CD4-positive, alpha-beta T cell treated with Interleukin-6 at 100 ng/mL for 8 hours (primary cell): Measurements from ENCODE around the gene GPR83.
"Not testable (repeated sequence)": the region's sequence is repeated elsewhere in the genome, so short reads cannot be mapped to it uniquely, and the experiment has no call there.

ENCODE experiments used
- DNase-seq: peaks from one replicate; pipeline ENCODE4 v3.0.0-alpha.2; 2020; ENCODE audit warnings: mixed read lengths, low spot score

The GPR83 gene

GRCh38 chr11:94370576-94370975, 30.6 kb downstream of the GPR83 start:
- not testable (repeated sequence) for DNase-seq

- not testable (repeated sequence) for DNase-seq
Observed at GRCh38 chr11:94350850-94351563, 50.2 kb downstream of the GPR83 start.

DNA sequence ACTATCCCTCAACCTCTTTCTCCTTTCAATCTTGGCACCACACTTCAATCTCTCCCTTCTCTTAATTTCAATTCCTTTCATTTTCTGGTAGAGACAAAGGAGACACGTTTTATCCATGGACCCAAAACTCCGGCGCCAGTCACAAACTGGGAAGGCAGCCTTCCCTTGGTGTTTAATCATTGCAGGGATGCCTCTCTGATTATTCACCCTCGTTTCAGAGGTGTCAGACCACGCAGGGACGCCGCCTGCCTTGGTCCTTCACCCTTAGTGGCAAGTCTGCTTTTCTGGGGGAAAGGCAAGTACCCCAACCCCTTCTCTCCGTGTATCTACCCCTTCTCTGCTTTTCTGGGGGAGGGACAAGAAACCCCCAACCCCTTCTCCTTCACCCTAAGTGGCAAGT, 54.9 kb downstream of the GPR83 start:
- DNase-seq, result not testable (repeated sequence)

DNA sequence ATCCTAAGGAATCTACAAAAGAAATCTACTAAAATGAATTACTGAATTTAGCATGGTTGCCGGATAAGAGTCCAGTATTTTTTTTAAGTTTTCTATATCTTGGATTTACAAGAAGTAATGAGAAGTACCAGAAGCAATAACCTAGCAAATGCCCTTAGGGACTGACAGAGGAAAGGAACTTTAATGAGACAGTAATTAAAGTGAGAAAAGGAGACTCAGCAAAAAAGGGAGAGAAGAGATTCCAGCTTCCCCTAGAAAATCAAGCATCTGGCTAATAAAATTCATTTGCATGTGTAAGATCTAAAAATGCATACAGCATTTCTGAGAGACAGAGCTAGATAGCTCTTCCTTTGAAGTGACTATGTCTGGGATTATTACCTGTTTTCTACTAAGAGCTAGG, 57.7 kb downstream of the GPR83 start:
- no peak for DNase-seq

DNA sequence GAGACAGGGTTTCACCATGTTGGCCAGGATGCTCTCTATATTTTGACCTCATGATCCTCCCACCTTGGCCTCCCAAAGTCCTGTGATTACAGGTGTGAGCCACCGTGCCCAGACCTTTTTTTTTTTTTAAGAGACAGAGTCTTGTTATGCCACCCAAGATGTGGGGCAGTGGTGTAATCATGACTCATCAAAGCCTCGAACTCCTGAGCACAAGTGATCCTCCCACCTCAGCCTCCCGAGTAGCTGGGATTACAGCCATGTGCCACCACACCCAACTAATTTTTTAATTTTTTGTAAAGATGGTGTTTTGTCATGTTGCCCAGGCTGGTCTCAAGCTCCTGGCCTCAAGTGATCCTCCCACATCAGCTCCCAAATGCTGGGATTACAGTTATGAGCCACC, 59.0 kb downstream of the GPR83 start:
- no peak for DNase-seq

GRCh38 chr11:94338651-94339050, 62.6 kb downstream of the GPR83 start:
- no peak for DNase-seq

DNA sequence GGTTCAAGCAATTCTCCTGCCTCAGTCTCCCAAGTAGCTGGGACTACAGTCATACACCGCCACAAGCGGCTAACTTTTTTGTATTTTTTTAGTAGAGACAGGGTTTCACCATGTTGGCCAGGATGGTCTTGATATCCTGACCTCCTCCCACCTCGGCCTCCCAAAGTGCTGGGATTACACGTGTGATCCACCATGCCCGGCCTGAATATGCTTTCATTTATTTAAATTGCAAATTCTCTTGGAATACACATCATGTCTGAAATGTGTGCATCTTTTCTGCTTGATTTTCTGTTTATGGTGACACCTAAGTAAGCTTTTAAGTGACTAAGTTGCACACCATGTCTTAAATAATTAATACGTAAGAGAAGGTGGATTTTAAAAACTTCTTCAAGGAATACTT, 65.2 kb downstream of the GPR83 start:
- no peak for DNase-seq

GRCh38 chr11:94332814-94333213, 68.4 kb downstream of the GPR83 start:
- DNase-seq, result no peak

- DNase-seq, result no peak
Observed at GRCh38 chr11:94330789-94331188, 70.4 kb downstream of the GPR83 start.

DNA sequence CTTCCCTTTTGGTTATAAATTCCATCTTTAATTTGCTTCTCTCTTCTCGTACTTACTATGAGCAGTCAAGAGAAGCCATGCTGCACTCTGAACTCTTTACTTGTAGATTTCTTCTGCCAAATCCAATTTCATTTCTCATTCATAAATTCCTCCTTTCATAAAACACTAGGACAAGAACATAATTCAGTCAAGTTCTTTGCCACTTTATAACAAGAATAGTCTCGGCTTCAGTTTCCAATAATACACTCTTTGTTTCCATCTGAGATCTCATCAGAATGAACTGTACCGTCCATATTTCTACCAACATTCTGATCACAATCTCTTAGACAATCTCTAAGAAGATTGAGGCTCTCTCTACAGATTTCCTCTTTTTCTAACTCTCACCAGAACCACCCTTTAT, 71.7 kb downstream of the GPR83 start:
- DNase-seq, result no peak

DNA sequence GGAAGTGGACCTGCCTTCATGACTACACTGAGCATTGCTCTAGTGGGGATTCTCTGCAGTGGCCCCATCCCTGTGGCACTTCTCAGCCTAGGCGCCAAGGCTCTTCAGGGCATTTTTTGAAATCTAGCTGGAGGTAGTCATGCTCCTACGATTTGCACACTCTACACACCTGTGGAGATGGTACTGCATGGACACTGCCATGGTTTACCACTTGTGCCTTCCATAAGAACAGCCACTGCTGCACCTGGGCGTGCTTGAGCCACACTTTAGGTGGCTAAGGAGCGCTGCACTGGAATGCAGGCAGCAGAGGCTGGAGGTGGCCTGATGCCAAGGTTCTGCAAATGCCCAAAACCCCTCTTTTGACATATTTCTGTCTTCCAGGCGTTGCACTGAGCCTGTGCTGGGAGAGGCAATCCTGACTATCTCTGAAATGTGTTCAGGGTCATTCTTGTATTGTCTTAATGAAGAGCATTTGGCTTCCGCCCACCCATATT, 72.6 kb downstream of the GPR83 start:
- DNase-seq, result no peak
